HCT116 (cell line): ENCODE data around the gene EPHA4. TPM values are rescaled to one million over a fixed set of nuclear protein-coding genes. Genes with fewer than 3 reads are reported as not detected.

Experiments used
- ATAC-seq: fragments of 200-7000 bp; cut with Tn5 transposase; 2 replicates; pipeline ENCODE4 v1.9.1; 2020; ENCODE audit warnings: mild to moderate bottlenecking, moderate library complexity
- BruUV-seq: library from RNA; stranded (reverse); fragments of 400-500 nt; replicated peaks from 2 replicates; lab custom pipeline; 2021; lab: Mats Ljungman, UMichigan
- CTCF ChIA-PET: fragments of 300-600 bp; sonication (Branson Sonifier 250); formaldehyde crosslinking; loops from one replicate; lab custom pipeline; 2021; ENCODE audit warnings: antibody characterized with exemption; lab: Charles Lee
- POLR2A ChIA-PET: fragments of 300-600, 350-600 bp; sonication (Branson Sonifier 250); formaldehyde crosslinking; loops from one replicate; lab custom pipeline; 2021; ENCODE audit warnings: antibody characterized with exemption; lab: Charles Lee
- RAD21 ChIA-PET, 2 experiments: fragments of 300-600 bp; sonication (Branson Sonifier 250); formaldehyde crosslinking; loops; one replicate each; lab custom pipeline; 2023; ENCODE audit warnings: low total read pairs in 2 of 2; ENCODE audit not compliant: uncharacterized antibody in 2 of 2, unreplicated experiment in 2 of 2, low non-redundant PET in 1 of 2; lab: Charles Lee
- DNase-seq: peaks from one replicate; pipeline ENCODE4 v3.0.0-alpha.2; 2010; ENCODE audit warnings: low read depth, low spot score
- H2AFZ ChIP-seq: fragments of 200-600 bp; shearing (Covaris generic), sonication (generic); 2 replicates; pipeline ENCODE4 v1.6.1; 2017; ENCODE audit warnings: low read depth, mixed run types, mixed read lengths, antibody characterized with exemption, low read length; ENCODE audit not compliant: poor library complexity, severe bottlenecking
- H3K27ac ChIP-seq: 2 replicates; pipeline ENCODE4 v1.5.1; 2012; ENCODE audit warnings: low read depth, low read length
- H3K27me3 ChIP-seq: fragments of 200-600 bp; sonication (generic); 2 replicates; pipeline ENCODE4 v1.6.1; 2016; ENCODE audit warnings: mixed run types, low read length, mixed read lengths; ENCODE audit not compliant: insufficient read depth
- H3K36me3 ChIP-seq, 2 experiments: fragments of 200-500 bp in 1 of 2; fragments of 200-600 bp in 1 of 2; sonication (Bioruptor generic) in 1 of 2; sonication (generic) in 1 of 2; 2 replicates each; pipeline versions ENCODE4 v1.5.1 to v1.6.1; 2014 to 2016; ENCODE audit warnings: low read length in 2 of 2, inconsistent platforms in 1 of 2, mixed read lengths in 1 of 2, mixed run types in 1 of 2; ENCODE audit not compliant: insufficient read depth in 2 of 2, control insufficient read depth in 1 of 2
- H3K4me1 ChIP-seq, 2 experiments: fragments of 200-600 bp in 1 of 2; sonication (generic) in 1 of 2; 2 replicates each; pipeline versions ENCODE4 v1.5.1 to v1.6.1; 2012 to 2017; ENCODE audit warnings: low read length in 2 of 2, inconsistent platforms in 1 of 2, mild to moderate bottlenecking in 1 of 2, mixed read lengths in 1 of 2, mixed run types in 1 of 2, moderate library complexity in 1 of 2; ENCODE audit not compliant: insufficient read depth in 2 of 2, control insufficient read depth in 1 of 2
- H3K4me2 ChIP-seq: fragments of 200-600 bp; sonication (generic); 2 replicates; pipeline ENCODE4 v1.6.1; 2017; ENCODE audit warnings: mixed run types, low read length, mixed read lengths
- H3K4me3 ChIP-seq, 2 experiments: fragments of 200-600 bp in 1 of 2; sonication (generic) in 1 of 2; replicated peaks in 1 of 2; 2 replicates each; pipeline ENCODE4 v1.5.1; 2011 to 2016; ENCODE audit warnings: low read length in 2 of 2, control low read depth in 1 of 2, low read depth in 1 of 2, mild to moderate bottlenecking in 1 of 2, mixed read lengths in 1 of 2, mixed run types in 1 of 2
- H3K79me2 ChIP-seq: fragments of 200-600 bp; sonication (generic); 2 replicates; pipeline ENCODE4 v1.6.1; 2017; ENCODE audit warnings: mild to moderate bottlenecking, mixed run types, low read length, moderate library complexity, mixed read lengths; ENCODE audit not compliant: insufficient read depth
- H3K9ac ChIP-seq: fragments of 200-600 bp; sonication (generic); 2 replicates; pipeline ENCODE4 v1.6.1; 2016; ENCODE audit warnings: low read length, mixed read lengths
- H3K9me2 ChIP-seq: fragments of 200-600 bp; sonication (generic), shearing (Covaris generic); 2 replicates; pipeline ENCODE4 v1.6.1; 2017; ENCODE audit warnings: mixed run types, mild to moderate bottlenecking, moderate library complexity; ENCODE audit not compliant: insufficient read depth
- H3K9me3 ChIP-seq, 2 experiments: fragments of 200-500 bp in 1 of 2; fragments of 200-600 bp in 1 of 2; sonication (Bioruptor generic) in 1 of 2; sonication (generic) in 1 of 2; 2 replicates each; pipeline ENCODE4 v1.6.1; 2014 to 2017; ENCODE audit warnings: low read length in 2 of 2, mixed read lengths in 2 of 2, inconsistent platforms in 1 of 2, low read depth in 1 of 2, mild to moderate bottlenecking in 1 of 2, mixed run types in 1 of 2, moderate library complexity in 1 of 2; ENCODE audit not compliant: control insufficient read depth in 1 of 2, insufficient read depth in 1 of 2
- H4K20me1 ChIP-seq: fragments of 200-600 bp; sonication (generic), shearing (Covaris generic); 2 replicates; pipeline ENCODE4 v1.6.1; 2017; ENCODE audit warnings: mixed run types, mild to moderate bottlenecking, moderate library complexity; ENCODE audit not compliant: insufficient read depth
- CBX3 ChIP-seq: IDR thresholded peaks from 2 replicates; pipeline ENCODE4 v1.6.1; 2012; ENCODE audit warnings: low read depth
- CEBPB ChIP-seq: IDR thresholded peaks from 2 replicates; pipeline ENCODE4 v1.6.1; 2012; ENCODE audit warnings: low read depth
- EGR1 ChIP-seq: IDR thresholded peaks from 2 replicates; pipeline ENCODE4 v1.6.1; 2012; ENCODE audit warnings: low read depth
- ELF1 ChIP-seq: IDR thresholded peaks from 2 replicates; pipeline ENCODE4 v1.6.1; 2012; ENCODE audit warnings: low read depth, borderline replicate concordance
- EZH2 ChIP-seq: fragments of 200-600 bp; sonication (generic); IDR thresholded peaks from 2 replicates; pipeline ENCODE4 v1.6.1; 2017; ENCODE audit warnings: antibody characterized with exemption, mixed run types
- EZH2phosphoT487 ChIP-seq: fragments of 200-600 bp; IDR thresholded peaks from 2 replicates; pipeline ENCODE4 v1.6.1; 2018; ENCODE audit warnings: antibody characterized with exemption, borderline replicate concordance
- JUND ChIP-seq: IDR thresholded peaks from 2 replicates; pipeline ENCODE4 v1.6.1; 2012
- POLR2AphosphoS5 ChIP-seq: IDR thresholded peaks from 2 replicates; pipeline ENCODE4 v1.6.1; 2011; ENCODE audit warnings: mild to moderate bottlenecking, low read depth, low read length, moderate library complexity
- RAD21 ChIP-seq: IDR thresholded peaks from 2 replicates; pipeline ENCODE4 v1.6.1; 2012; ENCODE audit warnings: low read depth, mild to moderate bottlenecking
- SIN3A ChIP-seq: IDR thresholded peaks from 2 replicates; pipeline ENCODE4 v1.6.1; 2012; ENCODE audit warnings: low read depth
- TCF7L2 ChIP-seq: IDR thresholded peaks from 2 replicates; pipeline ENCODE4 v1.7.0; 2011; ENCODE audit warnings: borderline replicate concordance, inconsistent platforms; ENCODE audit not compliant: insufficient read depth, insufficient read length; ENCODE audit errors: extremely low read depth
- ZNF274 ChIP-seq: fragments of 200-500 bp; sonication (Bioruptor generic); IDR thresholded peaks from 2 replicates; pipeline ENCODE4 v1.6.1; 2014; ENCODE audit warnings: mild to moderate bottlenecking, low read depth, low read length, inconsistent platforms
- intact Hi-C: fragments of 100-400 bp; cut with micrococcal nuclease; formaldehyde crosslinking; loops from 2 replicates; pipeline ENCODE4 v1.10.0; 2022
- total RNA-seq: library from RNA; stranded (reverse); gene quantifications from one replicate; pipeline ENCODE4 v1.2.1, GENCODE V29; 2021; ENCODE audit not compliant: unreplicated experiment
- TF ChIP-seq, protein P1 (sequence below): IDR thresholded peaks from 2 replicates; pipeline ENCODE4 v1.6.1; 2012; ENCODE audit warnings: low read depth
- TF ChIP-seq, protein P2 (sequence below): IDR thresholded peaks from 2 replicates; pipeline ENCODE4 v1.6.1; 2011; ENCODE audit warnings: mild to moderate bottlenecking, low read length, moderate library complexity; ENCODE audit not compliant: insufficient replicate concordance; ENCODE audit errors: extremely low read depth
- TF ChIP-seq, protein P3 (sequence below): IDR thresholded peaks from 2 replicates; pipeline ENCODE4 v1.6.1; 2012

Gene EPHA4
- total RNA-seq, 1 experiment from 2014 or later, result 3.5 TPM

DNA sequence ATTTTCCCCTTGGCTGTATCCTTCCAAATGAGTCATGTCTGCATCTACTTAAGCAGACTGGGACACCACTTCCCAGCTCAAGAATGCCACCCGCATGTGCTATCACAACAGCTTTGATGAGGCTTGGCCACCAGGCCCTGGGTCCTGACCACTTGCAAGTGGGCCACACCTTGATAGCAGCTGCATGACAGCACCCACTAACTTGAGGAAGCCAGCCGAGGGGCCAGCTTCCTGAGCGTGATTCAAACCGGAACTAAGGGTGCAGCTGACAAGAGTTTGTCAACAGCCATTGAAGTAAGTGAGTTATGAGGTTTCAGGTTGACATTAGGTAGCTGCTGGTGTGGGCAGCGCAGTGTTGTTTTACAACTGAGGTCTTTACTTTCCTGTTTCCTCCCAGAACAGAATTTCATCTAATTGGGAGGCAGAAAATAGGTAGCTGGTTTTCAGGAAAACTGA lies 54.4 kb downstream of the EPHA4 start:
- RAD21 ChIA-PET, result no interaction called here
- no peak overlapping the region for H3K9ac ChIP-seq

DNA sequence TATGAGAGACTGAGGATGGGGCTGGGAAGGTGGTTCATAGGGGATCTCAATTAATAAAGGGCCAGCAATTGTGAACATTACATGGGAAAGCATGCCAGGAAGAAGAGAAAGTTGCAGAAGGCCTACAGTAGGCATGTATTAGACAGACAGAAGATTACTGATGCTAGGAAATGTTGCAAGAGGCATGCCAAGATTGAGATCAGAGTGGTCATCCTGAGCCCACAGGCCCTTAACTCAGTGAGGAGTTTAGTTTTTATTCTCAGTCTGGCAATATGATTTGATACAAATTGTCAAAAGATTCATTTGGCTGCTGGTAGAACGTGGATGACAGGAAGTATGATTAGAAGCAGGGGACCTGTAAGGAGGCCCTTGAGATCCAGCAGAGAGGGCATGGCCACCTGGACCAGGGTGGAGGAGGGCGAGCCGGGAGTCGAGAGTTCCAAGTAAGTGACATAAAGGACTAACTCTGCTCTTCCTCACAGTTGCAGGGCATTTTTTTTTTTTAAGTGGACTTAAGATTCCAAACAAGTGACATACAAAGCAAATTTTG lies 54.9 kb downstream of the EPHA4 start:
- ATAC-seq (no peak), DNase-seq (no peak)
- Histone ChIP-seq H3K9me3 (no peaks in the 10 kb centered on the region), H3K4me1 (no peaks in the 10 kb centered on the region), H3K36me3 (no peaks in the 10 kb centered on the region), H4K20me1 (no peaks in the 10 kb centered on the region), H2AFZ (no peak overlapping the region), H3K4me3 (no peak overlapping the region), H3K27ac (no peak overlapping the region), H3K4me2 (no peak overlapping the region), H3K9me2 (no peaks in the 10 kb centered on the region), H3K27me3 (peaks cover 3% of the 10 kb centered on the region; the same call in 1 of the 2 replicates), H3K9ac (no peak overlapping the region), H3K79me2 (no peaks in the 10 kb centered on the region)
- POLR2A ChIA-PET, result no interaction called here
- CTCF ChIA-PET, result no interaction called here
- RAD21 ChIA-PET, result no interaction called here
- no TSS peak for BruUV-seq
- intact Hi-C loops, result no loop called here
- TF ChIP-seq JUND (no peak), EZH2phosphoT487 (no peak), POLR2AphosphoS5 (no peak), SIN3A (no peak), CBX3 (no peak), TCF7L2 (no peak), RAD21 (no peak), EGR1 (no peak), ELF1 (no peak), EZH2 (no peak), CEBPB (no peak)
- TF ChIP-seq, protein P1, sequence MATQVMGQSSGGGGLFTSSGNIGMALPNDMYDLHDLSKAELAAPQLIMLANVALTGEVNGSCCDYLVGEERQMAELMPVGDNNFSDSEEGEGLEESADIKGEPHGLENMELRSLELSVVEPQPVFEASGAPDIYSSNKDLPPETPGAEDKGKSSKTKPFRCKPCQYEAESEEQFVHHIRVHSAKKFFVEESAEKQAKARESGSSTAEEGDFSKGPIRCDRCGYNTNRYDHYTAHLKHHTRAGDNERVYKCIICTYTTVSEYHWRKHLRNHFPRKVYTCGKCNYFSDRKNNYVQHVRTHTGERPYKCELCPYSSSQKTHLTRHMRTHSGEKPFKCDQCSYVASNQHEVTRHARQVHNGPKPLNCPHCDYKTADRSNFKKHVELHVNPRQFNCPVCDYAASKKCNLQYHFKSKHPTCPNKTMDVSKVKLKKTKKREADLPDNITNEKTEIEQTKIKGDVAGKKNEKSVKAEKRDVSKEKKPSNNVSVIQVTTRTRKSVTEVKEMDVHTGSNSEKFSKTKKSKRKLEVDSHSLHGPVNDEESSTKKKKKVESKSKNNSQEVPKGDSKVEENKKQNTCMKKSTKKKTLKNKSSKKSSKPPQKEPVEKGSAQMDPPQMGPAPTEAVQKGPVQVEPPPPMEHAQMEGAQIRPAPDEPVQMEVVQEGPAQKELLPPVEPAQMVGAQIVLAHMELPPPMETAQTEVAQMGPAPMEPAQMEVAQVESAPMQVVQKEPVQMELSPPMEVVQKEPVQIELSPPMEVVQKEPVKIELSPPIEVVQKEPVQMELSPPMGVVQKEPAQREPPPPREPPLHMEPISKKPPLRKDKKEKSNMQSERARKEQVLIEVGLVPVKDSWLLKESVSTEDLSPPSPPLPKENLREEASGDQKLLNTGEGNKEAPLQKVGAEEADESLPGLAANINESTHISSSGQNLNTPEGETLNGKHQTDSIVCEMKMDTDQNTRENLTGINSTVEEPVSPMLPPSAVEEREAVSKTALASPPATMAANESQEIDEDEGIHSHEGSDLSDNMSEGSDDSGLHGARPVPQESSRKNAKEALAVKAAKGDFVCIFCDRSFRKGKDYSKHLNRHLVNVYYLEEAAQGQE, result no peak
- TF ChIP-seq, protein P2, sequence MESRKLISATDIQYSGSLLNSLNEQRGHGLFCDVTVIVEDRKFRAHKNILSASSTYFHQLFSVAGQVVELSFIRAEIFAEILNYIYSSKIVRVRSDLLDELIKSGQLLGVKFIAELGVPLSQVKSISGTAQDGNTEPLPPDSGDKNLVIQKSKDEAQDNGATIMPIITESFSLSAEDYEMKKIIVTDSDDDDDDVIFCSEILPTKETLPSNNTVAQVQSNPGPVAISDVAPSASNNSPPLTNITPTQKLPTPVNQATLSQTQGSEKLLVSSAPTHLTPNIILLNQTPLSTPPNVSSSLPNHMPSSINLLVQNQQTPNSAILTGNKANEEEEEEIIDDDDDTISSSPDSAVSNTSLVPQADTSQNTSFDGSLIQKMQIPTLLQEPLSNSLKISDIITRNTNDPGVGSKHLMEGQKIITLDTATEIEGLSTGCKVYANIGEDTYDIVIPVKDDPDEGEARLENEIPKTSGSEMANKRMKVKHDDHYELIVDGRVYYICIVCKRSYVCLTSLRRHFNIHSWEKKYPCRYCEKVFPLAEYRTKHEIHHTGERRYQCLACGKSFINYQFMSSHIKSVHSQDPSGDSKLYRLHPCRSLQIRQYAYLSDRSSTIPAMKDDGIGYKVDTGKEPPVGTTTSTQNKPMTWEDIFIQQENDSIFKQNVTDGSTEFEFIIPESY, result no peak
- TF ChIP-seq, protein P3, sequence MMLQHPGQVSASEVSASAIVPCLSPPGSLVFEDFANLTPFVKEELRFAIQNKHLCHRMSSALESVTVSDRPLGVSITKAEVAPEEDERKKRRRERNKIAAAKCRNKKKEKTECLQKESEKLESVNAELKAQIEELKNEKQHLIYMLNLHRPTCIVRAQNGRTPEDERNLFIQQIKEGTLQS, result no peak

More for the DNA sequence above, 54.4 kb downstream of the EPHA4 start:
- BruUV-seq, result no TSS peak
- Histone ChIP-seq H3K27ac (no peak overlapping the region), H3K4me2 (no peak overlapping the region), H2AFZ (no peak overlapping the region), H3K4me3 (no peak overlapping the region), H3K4me1 (no peaks in the 10 kb centered on the region), H3K36me3 (no peaks in the 10 kb centered on the region), H4K20me1 (no peaks in the 10 kb centered on the region), H3K9me2 (no peaks in the 10 kb centered on the region), H3K79me2 (no peaks in the 10 kb centered on the region), H3K27me3 (peaks cover 3% of the 10 kb centered on the region; the same call in 1 of the 2 replicates), H3K9me3 (no peaks in the 10 kb centered on the region)
- CTCF ChIA-PET, result no interaction called here
- POLR2A ChIA-PET, result no interaction called here
- ATAC-seq (no peak), DNase-seq (peak; percentile 8)
- TF ChIP-seq JUND (no peak), CBX3 (no peak), ZNF274 (no peak), EGR1 (no peak)
- intact Hi-C loops, result no loop called here
